Transverse colon (tissue), 4 donors: ENCODE results near the gene PTPRN2. TPM values are rescaled to one million over a fixed set of nuclear protein-coding genes. Genes with fewer than 3 reads are reported as not detected.

Experiments
- DNase-seq: peaks from one replicate; pipeline ENCODE4 v3.0.0-alpha.2; 2019
- H3K27ac ChIP-seq, 4 donors: fragments of 200-600 bp; sonication (generic); 2 replicates each; pipeline ENCODE4 v1.5.1; 2016 to 2018; ENCODE audit warnings: inconsistent platforms in 4 of 4
- H3K27me3 ChIP-seq: fragments of 200-600 bp; sonication (generic); 2 replicates; pipeline ENCODE4 v1.5.1; 2017; ENCODE audit warnings: inconsistent platforms
- H3K36me3 ChIP-seq, 4 donors: fragments of 200-600 bp; sonication (generic); 2 replicates each; pipeline ENCODE4 v1.5.1; 2017 to 2019; ENCODE audit warnings: inconsistent platforms in 4 of 4
- H3K4me1 ChIP-seq, 4 donors: fragments of 200-600 bp; sonication (generic); 2 replicates each; pipeline ENCODE4 v1.5.1; 2017 to 2020; ENCODE audit warnings: inconsistent platforms in 4 of 4
- H3K4me3 ChIP-seq, 4 donors: fragments of 200-600 bp; sonication (generic); 1 replicate in 1 of 4; 2 replicates in 3 of 4; pipeline versions ENCODE4 v1.5.1 to v1.6.1; 2017 to 2019; ENCODE audit warnings: inconsistent platforms in 4 of 4
- H3K9me3 ChIP-seq, 2 donors: fragments of 200-600 bp; sonication (generic); 2 replicates each; pipeline ENCODE4 v1.5.1; 2017 to 2019; ENCODE audit warnings: inconsistent platforms in 2 of 2
- CTCF ChIP-seq, 5 experiments: fragments of 200-600 bp in 3 of 5; fragments of 450-650 bp in 2 of 5; sonication (generic) in 3 of 5; IDR thresholded peaks; 1 replicate in 2 of 5; 2 replicates in 3 of 5; pipeline ENCODE4 v1.5.1; 2016 to 2017; ENCODE audit warnings: antibody characterized with exemption in 5 of 5, inconsistent platforms in 3 of 5, mild to moderate bottlenecking in 2 of 5, moderate library complexity in 1 of 5
- EP300 ChIP-seq: sonication (generic); formaldehyde crosslinking; IDR thresholded peaks from one replicate; pipeline ENCODE4 v1.6.1; 2017; ENCODE audit warnings: antibody characterized with exemption, low read depth
- POLR2A ChIP-seq: fragments of 450-650 bp; IDR thresholded peaks from one replicate; pipeline ENCODE4 v1.6.1; 2016; ENCODE audit warnings: antibody characterized with exemption, mild to moderate bottlenecking, moderate library complexity
- POLR2AphosphoS5 ChIP-seq, 3 donors: sonication (generic); formaldehyde crosslinking; IDR thresholded peaks; one replicate each; pipeline ENCODE4 v1.6.1; 2016; ENCODE audit warnings: antibody characterized with exemption in 3 of 3
- WGBS, 2 donors: methylation state at CpG; one replicate each; pipeline ENCODE4 v1.1.5; 2018; ENCODE audit warnings: low coverage in 1 of 2; 5-methylcytosine and 5-hydroxymethylcytosine counted together
- in situ Hi-C, 4 donors: fragments of 200-750 bp; cut with MboI; loops; one replicate each; pipeline versions ENCODE4 v1.15.0 to v1.15.1; 2017; ENCODE audit warnings: low sequenced_read_pairs in 3 of 4, low pct_ligation_motif_present in 1 of 4, low pct_unique_long_range_greater_than_20kb in 1 of 4
- intact Hi-C: fragments of 100-400 bp; cut with DNase I; formaldehyde crosslinking; loops from one replicate; pipeline ENCODE4 v1.15.1; 2023; ENCODE audit warnings: low total_unique reads
- total RNA-seq, 4 donors: library from RNA; depleted of rRNA; stranded (reverse); fragments of >200 nt; gene quantifications; one replicate each; pipeline ENCODE4 v1.1.0, GENCODE V29; 2016

PTPRN2 gene
- total RNA-seq, 4 donors from 2014 or later: 15.4 to 31.1 (median 21.8) TPM

GRCh38 chr7:158327012-158327411, 260.6 kb downstream of the PTPRN2 start:
- TF ChIP-seq CTCF (IDR thresholded peaks at IDR 0.05) (no peak), POLR2A (no peak), POLR2AphosphoS5 (IDR thresholded peaks at IDR 0.05) (no peak), EP300 (no peak)
- no peak overlapping the region for H3K27ac ChIP-seq
- WGBS, 2 donors: 74 to 86% methylated on average over 4 of the region's 4 CpGs
- intact Hi-C loops (no loop called here), in situ Hi-C loops (no loop called here)
- H3K4me3 ChIP-seq: no peak overlapping the region
- no peaks in the 10 kb centered on the region for H3K36me3 ChIP-seq
- no peaks in the 10 kb centered on the region for H3K27me3 ChIP-seq
- no peak for DNase-seq
- no peaks in the 10 kb centered on the region for H3K4me1 ChIP-seq
- H3K9me3 ChIP-seq: no peaks in the 10 kb centered on the region

GRCh38 chr7:158325530-158326381, 261.9 kb downstream of the PTPRN2 start:
- Histone ChIP-seq H3K36me3 (no peaks in the 10 kb centered on the region), H3K4me1 (no peaks in the 10 kb centered on the region), H3K9me3 (no peaks in the 10 kb centered on the region), H3K27ac (no peak overlapping the region), H3K4me3 (no peak overlapping the region), H3K27me3 (no peaks in the 10 kb centered on the region)
- TF ChIP-seq POLR2A: no peak
- no peak for TF ChIP-seq POLR2AphosphoS5 (IDR thresholded peaks at IDR 0.05)
- TF ChIP-seq EP300: no peak
- TF ChIP-seq CTCF (IDR thresholded peaks at IDR 0.05): peak in 4 of 5 experiments; percentile 26 to 44 (median 26)
- 68 to 69% methylated on average over 3 to 25 of the region's 27 CpGs for WGBS, 2 donors
- intact Hi-C loops (no loop called here), in situ Hi-C loops (no loop called here)
- DNase-seq: peak; percentile 16

- H3K4me1 ChIP-seq: no peaks in the 10 kb centered on the region
- H3K9me3 ChIP-seq: no peaks in the 10 kb centered on the region
- in situ Hi-C loops (no loop called here), intact Hi-C loops (no loop called here)
- no peak overlapping the region for H3K4me3 ChIP-seq
- 86 to 100% methylated on average over 1 to 17 of the region's 17 CpGs for WGBS, 2 donors
- no peak overlapping the region for H3K27ac ChIP-seq
- TF ChIP-seq POLR2AphosphoS5 (IDR thresholded peaks at IDR 0.05): no peak
- no peak for TF ChIP-seq EP300
- no peak for TF ChIP-seq CTCF (IDR thresholded peaks at IDR 0.05)
- no peak for TF ChIP-seq POLR2A
- H3K36me3 ChIP-seq: no peaks in the 10 kb centered on the region
- H3K27me3 ChIP-seq: no peaks in the 10 kb centered on the region
- DNase-seq: no peak
Measured at GRCh38 chr7:158324397-158325360, 262.9 kb downstream of the PTPRN2 start.
